HepG2 (cell line): Measurements from ENCODE around the gene GGTLC1.
"Not testable (repeated sequence)": the region's sequence is repeated elsewhere in the genome, so short reads cannot be mapped to it uniquely, and the experiment has no call there.

Experiments
- ADNP ChIP-seq: sonication (generic); formaldehyde crosslinking; IDR thresholded peaks from 2 replicates; pipeline ENCODE4 v1.4.0; 2020; ENCODE audit warnings: missing genetic modification reagents
- ATF7 ChIP-seq, 2 experiments: fragments of 450-650 bp in 1 of 2; sonication (generic) in 1 of 2; formaldehyde crosslinking in 1 of 2; IDR thresholded peaks; 2 replicates each; pipeline versions ENCODE4 v1.4.0 to v1.6.1; 2016 to 2020; ENCODE audit warnings: antibody characterized with exemption in 1 of 2, mild to moderate bottlenecking in 1 of 2, missing genetic modification reagents in 1 of 2
- HOXA7 ChIP-seq: sonication (generic); formaldehyde crosslinking; IDR thresholded peaks from 2 replicates; pipeline ENCODE4 v1.8.1; 2022; ENCODE audit warnings: mild to moderate bottlenecking, missing genetic modification reagents, moderate library complexity
- JDP2 ChIP-seq: sonication (generic); formaldehyde crosslinking; IDR thresholded peaks from 2 replicates; pipeline ENCODE4 v1.8.1; 2022; ENCODE audit warnings: missing genetic modification reagents, borderline replicate concordance
- POLR2G ChIP-seq: fragments of 200-400 bp; formaldehyde crosslinking; IDR thresholded peaks from 2 replicates; pipeline ENCODE4 v1.6.1; 2018; ENCODE audit warnings: mild to moderate bottlenecking, low read depth, low read length, moderate library complexity
- XBP1 ChIP-seq: sonication (generic); formaldehyde crosslinking; IDR thresholded peaks from 2 replicates; pipeline ENCODE4 v1.5.0; 2020; ENCODE audit warnings: missing genetic modification reagents
- ZNF331 ChIP-seq: sonication (generic); formaldehyde crosslinking; IDR thresholded peaks from 2 replicates; pipeline ENCODE4 v1.4.0; 2020; ENCODE audit warnings: missing genetic modification reagents
- ZNF564 ChIP-seq: sonication (generic); formaldehyde crosslinking; IDR thresholded peaks from 2 replicates; pipeline ENCODE4 v1.8.1; 2023; ENCODE audit warnings: mild to moderate bottlenecking, missing genetic modification reagents
- TF ChIP-seq, protein P1 (sequence below): sonication (generic); formaldehyde crosslinking; IDR thresholded peaks from 2 replicates; pipeline ENCODE4 v1.4.0; 2020; ENCODE audit warnings: missing genetic modification reagents
- TF ChIP-seq, protein P2 (sequence below): sonication (generic); formaldehyde crosslinking; IDR thresholded peaks from 2 replicates; pipeline ENCODE4 v1.4.0; 2020; ENCODE audit warnings: mild to moderate bottlenecking, missing genetic modification reagents, borderline replicate concordance

DNA sequence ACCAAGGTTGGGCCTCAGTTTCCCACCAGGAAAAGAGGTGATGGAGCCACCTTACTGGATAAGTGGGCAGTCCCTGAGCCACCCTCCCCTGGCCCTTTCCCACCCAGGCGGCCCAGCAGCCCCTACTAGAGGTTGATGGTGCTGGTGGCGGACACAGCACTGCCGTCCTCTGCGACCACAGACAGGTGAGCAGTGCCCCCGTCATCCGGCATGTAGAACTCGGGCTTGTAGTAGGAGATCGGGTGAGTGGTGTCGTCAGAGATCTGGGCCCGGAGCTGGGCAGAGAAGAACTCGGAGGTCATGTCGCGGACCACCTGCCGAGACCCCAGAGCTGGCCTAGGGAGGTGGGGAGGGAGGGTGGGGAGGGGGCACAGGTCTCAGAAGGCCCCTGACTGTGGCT lies 2.3 kb downstream of the GGTLC1 start:
- not testable (repeated sequence) for TF ChIP-seq ATF7 (IDR thresholded peaks at IDR 0.05); ATF7 (CRISPR knock-in tag; IDR thresholded peaks at IDR 0.05); ZNF564 (CRISPR knock-in tag); HOXA7 (CRISPR knock-in tag); ADNP; ZNF331; JDP2 (CRISPR knock-in tag); POLR2G; XBP1
- TF ChIP-seq, protein P1, sequence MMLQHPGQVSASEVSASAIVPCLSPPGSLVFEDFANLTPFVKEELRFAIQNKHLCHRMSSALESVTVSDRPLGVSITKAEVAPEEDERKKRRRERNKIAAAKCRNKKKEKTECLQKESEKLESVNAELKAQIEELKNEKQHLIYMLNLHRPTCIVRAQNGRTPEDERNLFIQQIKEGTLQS: not testable (repeated sequence)
- TF ChIP-seq, protein P2, sequence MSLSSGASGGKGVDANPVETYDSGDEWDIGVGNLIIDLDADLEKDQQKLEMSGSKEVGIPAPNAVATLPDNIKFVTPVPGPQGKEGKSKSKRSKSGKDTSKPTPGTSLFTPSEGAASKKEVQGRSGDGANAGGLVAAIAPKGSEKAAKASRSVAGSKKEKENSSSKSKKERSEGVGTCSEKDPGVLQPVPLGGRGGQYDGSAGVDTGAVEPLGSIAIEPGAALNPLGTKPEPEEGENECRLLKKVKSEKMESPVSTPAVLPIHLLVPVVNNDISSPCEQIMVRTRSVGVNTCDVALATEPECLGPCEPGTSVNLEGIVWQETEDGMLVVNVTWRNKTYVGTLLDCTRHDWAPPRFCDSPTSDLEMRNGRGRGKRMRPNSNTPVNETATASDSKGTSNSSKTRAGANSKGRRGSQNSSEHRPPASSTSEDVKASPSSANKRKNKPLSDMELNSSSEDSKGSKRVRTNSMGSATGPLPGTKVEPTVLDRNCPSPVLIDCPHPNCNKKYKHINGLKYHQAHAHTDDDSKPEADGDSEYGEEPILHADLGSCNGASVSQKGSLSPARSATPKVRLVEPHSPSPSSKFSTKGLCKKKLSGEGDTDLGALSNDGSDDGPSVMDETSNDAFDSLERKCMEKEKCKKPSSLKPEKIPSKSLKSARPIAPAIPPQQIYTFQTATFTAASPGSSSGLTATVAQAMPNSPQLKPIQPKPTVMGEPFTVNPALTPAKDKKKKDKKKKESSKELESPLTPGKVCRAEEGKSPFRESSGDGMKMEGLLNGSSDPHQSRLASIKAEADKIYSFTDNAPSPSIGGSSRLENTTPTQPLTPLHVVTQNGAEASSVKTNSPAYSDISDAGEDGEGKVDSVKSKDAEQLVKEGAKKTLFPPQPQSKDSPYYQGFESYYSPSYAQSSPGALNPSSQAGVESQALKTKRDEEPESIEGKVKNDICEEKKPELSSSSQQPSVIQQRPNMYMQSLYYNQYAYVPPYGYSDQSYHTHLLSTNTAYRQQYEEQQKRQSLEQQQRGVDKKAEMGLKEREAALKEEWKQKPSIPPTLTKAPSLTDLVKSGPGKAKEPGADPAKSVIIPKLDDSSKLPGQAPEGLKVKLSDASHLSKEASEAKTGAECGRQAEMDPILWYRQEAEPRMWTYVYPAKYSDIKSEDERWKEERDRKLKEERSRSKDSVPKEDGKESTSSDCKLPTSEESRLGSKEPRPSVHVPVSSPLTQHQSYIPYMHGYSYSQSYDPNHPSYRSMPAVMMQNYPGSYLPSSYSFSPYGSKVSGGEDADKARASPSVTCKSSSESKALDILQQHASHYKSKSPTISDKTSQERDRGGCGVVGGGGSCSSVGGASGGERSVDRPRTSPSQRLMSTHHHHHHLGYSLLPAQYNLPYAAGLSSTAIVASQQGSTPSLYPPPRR (CRISPR knock-in tag): not testable (repeated sequence)
